ENCODE data around the gene IPPK. TPM values are rescaled to one million over a fixed set of nuclear protein-coding genes. Genes with fewer than 3 reads are reported as not detected.

The IPPK gene
- total RNA-seq, 1 experiment from 2014 or later, result 15.4 TPM

- intact Hi-C loops (cut with micrococcal nuclease), result no loop called here
- Histone ChIP-seq H3K36me3 (ENCODE audit: control insufficient read depth in 1 of 2, insufficient read depth in 2 of 2, low read length in 2 of 2) (no peaks in the 10 kb centered on the region), H3K4me1 (ENCODE audit: control insufficient read depth in 1 of 2, insufficient read depth in 2 of 2, low read length in 2 of 2) (no peaks in the 10 kb centered on the region), H3K9me2 (ENCODE audit: insufficient read depth) (no peaks in the 10 kb centered on the region), H3K27ac (ENCODE audit: low read depth, low read length) (no peak overlapping the region), H3K4me2 (ENCODE audit: low read length) (no peak overlapping the region), H4K20me1 (ENCODE audit: insufficient read depth) (no peaks in the 10 kb centered on the region), H3K4me3 (replicated peaks in 1 of 2; ENCODE audit: low read depth in 1 of 2, low read length in 2 of 2) (no peak overlapping the region), H3K9me3 (ENCODE audit: control insufficient read depth in 1 of 2, insufficient read depth in 1 of 2, low read depth in 1 of 2, low read length in 2 of 2) (no peaks in the 10 kb centered on the region), H3K27me3 (ENCODE audit: insufficient read depth, low read length) (no peaks in the 10 kb centered on the region), H3K79me2 (ENCODE audit: insufficient read depth, low read length) (no peaks in the 10 kb centered on the region), H3K9ac (ENCODE audit: low read length) (no peak overlapping the region), H2AFZ (ENCODE audit: low read depth, low read length, poor library complexity, severe bottlenecking) (no peak overlapping the region)
- ChIA-PET POLR2A (no interaction called here), RAD21 (ENCODE audit: low non-redundant PET in 1 of 2, low total read pairs in 2 of 2, uncharacterized antibody in 2 of 2, unreplicated experiment in 2 of 2) (no interaction called here), CTCF (no interaction called here)
- TF ChIP-seq YY1 (IDR thresholded peaks at IDR 0.05; ENCODE audit: extremely low read depth, insufficient replicate concordance, low read depth, low read length) (no peak), ELF1 (IDR thresholded peaks at IDR 0.05; ENCODE audit: borderline replicate concordance, low read depth) (no peak), POLR2A (IDR thresholded peaks at IDR 0.05; ENCODE audit: borderline replicate concordance, extremely low read depth, insufficient read depth, insufficient read length) (no peak), FOSL1 (IDR thresholded peaks at IDR 0.05; ENCODE audit: low read depth) (no peak), CBX3 (IDR thresholded peaks at IDR 0.05; ENCODE audit: low read depth) (no peak), ZFX (IDR thresholded peaks at IDR 0.05) (no peak), SIN3A (IDR thresholded peaks at IDR 0.05; ENCODE audit: low read depth) (no peak), CEBPB (IDR thresholded peaks at IDR 0.05; ENCODE audit: low read depth) (no peak), POLR2AphosphoS5 (IDR thresholded peaks at IDR 0.05; ENCODE audit: low read depth, low read length) (no peak), TCF7L2 (IDR thresholded peaks at IDR 0.05; ENCODE audit: borderline replicate concordance, extremely low read depth, insufficient read depth, insufficient read length) (no peak), CTCF (IDR thresholded peaks at IDR 0.05 in 2 of 3, conservative IDR thresholded peaks at IDR 0.05 in 1 of 3; ENCODE audit: borderline replicate concordance in 1 of 3, insufficient read depth in 1 of 3, low read depth in 2 of 3, low read length in 2 of 3) (no peak), EGR1 (IDR thresholded peaks at IDR 0.05; ENCODE audit: low read depth) (no peak), SRF (IDR thresholded peaks at IDR 0.05; ENCODE audit: low read depth) (no peak), JUND (IDR thresholded peaks at IDR 0.05) (no peak)
- TF ChIP-seq, protein P1, sequence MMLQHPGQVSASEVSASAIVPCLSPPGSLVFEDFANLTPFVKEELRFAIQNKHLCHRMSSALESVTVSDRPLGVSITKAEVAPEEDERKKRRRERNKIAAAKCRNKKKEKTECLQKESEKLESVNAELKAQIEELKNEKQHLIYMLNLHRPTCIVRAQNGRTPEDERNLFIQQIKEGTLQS (IDR thresholded peaks at IDR 0.05), result no peak
- ATAC-seq, result no peak
- no peak for DNase-seq (ENCODE audit: low read depth, low spot score)
- BruUV-seq (replicated peaks), result no TSS peak
Observed at GRCh38 chr9:92601451-92601850, 68.5 kb downstream of the IPPK start.

All from HCT116 (cell line).